Placental epithelial cell (primary cell): ENCODE results near the gene HSCB. TPM values are rescaled to one million over a fixed set of nuclear protein-coding genes. Genes with fewer than 3 reads are reported as not detected.

Source experiments
- total RNA-seq: library from RNA; depleted of rRNA; stranded (reverse); fragments of >200 nt; gene quantifications from 2 replicates; pipeline ENCODE4 v1.2.3, GENCODE V29; 2012

HSCB gene
- total RNA-seq = 10.2 and 10.7 TPM in 2 replicates

DNA sequence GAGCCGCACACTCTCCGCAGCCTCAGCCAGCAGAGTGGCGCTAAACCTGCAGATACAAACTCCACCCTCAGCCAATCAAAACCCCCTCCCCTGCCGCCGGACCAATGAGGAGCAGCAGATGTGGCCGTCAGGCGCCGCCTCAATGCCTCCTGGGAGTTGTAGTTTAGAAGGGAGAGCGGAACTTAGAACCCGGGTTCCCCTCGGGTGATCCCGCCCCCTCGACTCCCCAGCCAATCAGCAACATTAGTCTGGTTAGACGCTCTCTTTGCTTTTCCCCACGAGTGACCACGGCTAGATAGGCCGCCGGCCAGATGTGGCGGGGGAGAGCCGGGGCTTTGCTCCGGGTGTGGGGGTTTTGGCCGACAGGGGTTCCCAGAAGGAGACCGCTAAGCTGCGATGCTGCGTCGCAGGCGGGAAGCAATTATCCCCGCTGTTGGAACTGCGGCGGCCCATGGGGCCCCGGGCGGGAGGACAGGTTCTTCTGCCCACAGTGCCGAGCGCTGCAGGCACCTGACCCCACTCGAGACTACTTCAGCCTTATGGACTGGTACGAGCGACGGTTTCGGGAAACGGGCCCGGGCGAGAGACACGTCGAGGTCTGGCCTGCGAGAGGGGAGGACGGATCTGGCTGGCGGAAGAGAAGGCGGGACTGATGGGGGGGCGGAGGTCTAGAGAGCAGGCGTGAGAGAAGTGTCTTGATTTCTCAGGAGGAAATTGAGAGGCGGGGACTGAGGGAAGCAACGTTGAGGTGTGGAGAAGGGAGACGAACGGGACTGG, at the start of gene HSCB, which contains the start of gene CHEK2:
Gene HSCB, plus strand, starts transcription at position 255 of the 777 bp plus-strand sequence. Its CDS starts 57 bp downstream, at position 312.
Gene CHEK2, minus strand, starts transcription at position 36 of the 777 bp plus-strand sequence. CDS start 7,099 bp downstream, outside the sequence.

DNA sequence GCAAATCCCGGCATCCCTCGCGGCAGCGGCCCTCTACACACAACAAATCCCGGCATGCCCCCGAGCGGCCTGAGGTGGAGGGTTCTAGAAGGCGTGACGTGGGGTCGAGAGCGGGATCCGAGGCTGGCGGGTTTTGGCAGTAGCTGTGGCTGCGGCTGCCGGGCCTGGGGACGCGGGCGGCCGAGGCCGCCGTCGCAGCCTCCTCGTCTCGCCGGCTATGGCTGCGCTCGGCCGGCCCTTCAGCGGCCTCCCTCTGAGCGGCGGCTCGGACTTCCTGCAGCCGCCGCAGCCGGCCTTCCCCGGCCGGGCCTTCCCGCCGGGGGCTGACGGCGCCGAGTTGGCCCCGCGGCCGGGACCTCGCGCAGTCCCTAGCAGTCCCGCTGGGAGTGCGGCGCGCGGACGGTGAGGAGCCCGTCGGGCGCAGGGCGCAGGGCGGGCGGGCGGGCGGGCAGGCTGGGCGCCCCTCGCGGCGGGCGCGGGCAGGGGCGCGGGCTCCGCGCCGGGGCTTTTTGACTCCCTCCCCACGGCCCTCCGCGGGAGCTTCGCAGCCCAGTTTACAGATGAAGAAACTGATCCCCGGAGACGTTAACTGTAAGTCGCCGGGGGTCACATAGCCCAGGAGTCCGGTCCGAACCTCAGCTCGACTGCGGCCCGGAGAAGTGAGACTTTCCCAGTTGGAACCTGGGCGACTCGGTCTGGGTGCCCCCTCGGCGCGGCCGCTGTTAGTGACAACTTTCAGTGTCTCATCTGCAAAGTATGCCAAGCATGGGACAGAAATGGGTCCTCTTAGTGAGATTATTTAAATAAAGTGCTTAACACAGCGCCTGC, 31.0 kb downstream of the HSCB start, which contains the start of gene CCDC117:
Gene CCDC117, plus strand, starts transcription at position 63 of the 828 bp plus-strand sequence. Its CDS starts 155 bp downstream, at position 218.

GRCh38 chr22:28800308-28801041, 58.6 kb downstream of the HSCB start, which contains the start of gene XBP1:
Gene XBP1 (minus strand): TSS chr22:28800569.

Other genes with a start within 250 kb of the HSCB start
- 13.3 and 17.8 TPM in 2 replicates for gene TTC28, start 62.2 kb upstream of the HSCB start, total RNA-seq
- gene CHEK2, start 219 bp upstream of the HSCB start, total RNA-seq = 6.1 and 10.6 TPM in 2 replicates
- 20.4 and 31.4 TPM in 2 replicates for gene CCDC117, start 30.7 kb downstream of the HSCB start, total RNA-seq
- gene XBP1, start 58.5 kb downstream of the HSCB start, total RNA-seq = 167 and 303 TPM in 2 replicates
- 4.7 and 5.9 TPM in 2 replicates for gene ZNRF3, start 141.5 kb downstream of the HSCB start, total RNA-seq